ENCODE results near the gene ZNF45.

GRCh38 chr19:43934055-43934984 lies 762 bp downstream of the ZNF45 start:
- TF ChIP-seq TAF1 (IDR thresholded peaks at IDR 0.05; ENCODE audit: low read depth) (no peak), CTCF (IDR thresholded peaks at IDR 0.05; ENCODE audit: poor library complexity, severe bottlenecking) (no peak), REST (IDR thresholded peaks at IDR 0.05; ENCODE audit: borderline replicate concordance) (no peak), EZH2 (IDR thresholded peaks at IDR 0.05; ENCODE audit: borderline replicate concordance, insufficient read depth, low read length, poor library complexity, severe bottlenecking) (no peak), RAD21 (conservative IDR thresholded peaks at IDR 0.05) (no peak), MXI1 (conservative IDR thresholded peaks at IDR 0.05; ENCODE audit: poor library complexity, severe bottlenecking) (no peak), SMC3 (conservative IDR thresholded peaks at IDR 0.05; ENCODE audit: poor library complexity) (no peak)

Data from neural cell (in vitro differentiated cells).